NCI-H446 (cell line): ENCODE data around the gene NXPH1.

Experiments used
- DNase-seq, 2 experiments: peaks; one replicate each; lab custom pipeline; 2025; lab: John Stamatoyannopoulos, UW

NXPH1 gene

DNA sequence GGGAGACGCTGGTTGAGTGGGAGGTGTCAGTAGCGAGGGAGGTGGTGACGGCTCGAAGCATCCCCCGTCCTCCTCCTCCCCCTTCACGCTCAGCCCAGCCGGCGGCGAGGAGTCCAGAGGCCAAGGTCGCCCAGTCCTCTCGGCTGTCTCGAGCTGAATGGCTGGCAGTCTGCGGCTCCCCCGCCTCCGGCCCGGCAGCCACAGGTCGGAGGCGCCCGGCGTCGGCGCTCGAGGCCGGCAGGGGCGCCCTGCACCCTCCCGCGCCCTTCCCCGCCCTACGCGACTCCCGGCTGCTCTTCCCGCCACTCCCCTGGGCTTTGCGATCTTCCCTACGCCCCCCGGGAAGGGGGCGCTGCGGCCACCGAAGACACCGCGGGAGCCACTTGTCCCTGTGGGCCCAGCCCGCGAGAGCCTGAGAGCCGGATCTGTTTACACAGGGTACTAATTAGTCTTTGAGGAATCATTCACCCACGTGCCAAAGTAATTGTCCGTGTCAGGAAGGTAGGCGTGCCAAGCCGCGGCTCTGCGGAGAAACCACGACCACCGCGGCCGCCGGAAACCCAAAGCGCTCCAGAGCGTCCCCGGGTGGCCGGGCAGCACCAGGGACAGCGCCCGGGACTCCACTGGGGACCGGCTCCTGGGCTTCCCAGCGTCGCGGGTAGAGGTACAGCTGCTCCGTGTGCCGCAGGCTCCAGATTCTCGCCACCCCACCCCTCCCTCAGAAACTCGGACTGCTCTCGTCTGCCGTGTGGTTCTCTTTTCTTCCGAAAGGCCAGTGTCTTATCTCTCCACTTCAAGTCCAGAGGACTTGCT is at the start of gene NXPH1:
TSS of gene NXPH1 (plus strand) at position 133 of the 813 bp plus-strand sequence.
- DNase-seq = peak; percentile 52 to 66

DNA sequence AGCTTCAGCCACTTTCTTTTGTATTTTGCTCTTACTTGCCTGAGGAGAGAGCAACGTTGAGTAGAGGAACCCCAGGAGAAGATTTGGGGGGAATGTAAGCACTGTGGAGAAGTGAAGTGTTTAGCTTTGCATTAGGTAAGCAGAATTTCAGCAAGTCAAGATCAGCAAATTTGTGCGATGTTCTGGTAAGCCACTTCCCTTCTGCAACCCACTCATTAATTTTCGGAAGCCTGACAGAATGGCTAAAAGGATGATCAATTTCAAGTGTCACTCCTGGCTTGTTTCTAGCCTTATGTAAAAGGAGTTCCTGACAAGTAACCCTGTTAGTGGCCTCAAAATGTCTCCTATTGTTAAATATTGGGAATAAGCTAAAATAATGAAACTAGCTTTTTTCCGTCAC is 48.5 kb upstream of the NXPH1 start:
- DNase-seq = no peak

DNA sequence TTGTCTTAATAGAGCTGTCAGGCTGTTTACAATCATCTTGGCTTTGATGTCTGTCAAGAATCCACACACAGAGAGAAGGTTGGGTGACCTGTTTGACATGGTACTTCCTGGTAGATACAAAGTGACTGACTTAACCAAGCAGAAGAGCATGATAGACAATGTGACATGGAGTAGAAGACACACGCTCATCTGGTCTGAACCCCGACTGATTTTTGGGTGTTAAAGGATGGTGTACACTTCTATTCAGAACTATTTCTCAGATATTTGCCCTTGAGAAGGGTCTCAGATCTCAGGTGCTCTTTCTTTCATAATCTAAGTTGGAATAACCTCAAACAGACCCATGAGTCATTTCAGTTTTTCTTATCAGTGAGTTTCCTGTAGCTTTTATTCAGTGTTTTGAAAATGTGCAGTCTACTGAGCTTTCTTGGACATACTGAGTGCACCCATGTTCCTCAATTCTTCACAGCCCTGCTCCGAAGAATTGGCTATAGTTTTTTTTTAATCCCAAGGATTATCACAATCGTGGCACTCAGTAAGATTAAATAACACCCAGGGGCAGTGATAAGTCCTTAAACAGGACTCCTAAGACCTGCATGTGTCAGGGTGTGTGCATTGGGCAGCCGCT is 46.4 kb upstream of the NXPH1 start:
- no peak for DNase-seq

DNA sequence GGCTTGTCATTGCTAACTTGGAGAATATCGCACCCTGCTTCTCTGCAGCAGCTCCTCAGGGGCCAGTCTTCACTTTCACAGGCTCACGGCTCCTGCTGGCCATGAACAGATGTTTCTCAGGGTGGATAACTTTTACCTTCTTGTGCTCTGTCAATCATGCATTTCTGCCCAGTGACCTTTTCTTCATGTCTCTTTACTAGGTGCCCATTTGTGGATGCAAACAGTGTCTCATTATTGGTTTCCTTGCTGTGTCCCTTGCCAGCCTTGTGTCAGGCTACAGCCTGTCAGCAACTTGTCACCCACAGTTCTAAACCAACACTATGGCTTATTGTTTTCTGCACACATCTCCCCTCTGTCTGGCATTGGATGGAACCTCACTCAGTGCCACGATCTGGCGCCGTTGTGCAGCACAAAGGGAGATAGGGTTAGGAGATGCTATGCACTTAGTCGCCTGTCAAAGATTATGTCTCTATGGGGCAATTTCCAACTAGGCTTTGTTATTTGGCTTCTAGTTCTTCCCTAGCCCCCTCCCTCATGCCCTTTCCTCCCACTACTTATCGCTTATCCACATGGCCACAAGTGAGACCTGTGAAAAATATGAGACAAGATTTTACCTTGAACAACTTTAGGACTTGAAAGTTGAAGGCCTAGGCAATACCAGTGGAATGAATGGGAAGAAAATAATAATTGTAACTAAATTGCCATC is 45.7 kb upstream of the NXPH1 start:
- DNase-seq = no peak

DNA sequence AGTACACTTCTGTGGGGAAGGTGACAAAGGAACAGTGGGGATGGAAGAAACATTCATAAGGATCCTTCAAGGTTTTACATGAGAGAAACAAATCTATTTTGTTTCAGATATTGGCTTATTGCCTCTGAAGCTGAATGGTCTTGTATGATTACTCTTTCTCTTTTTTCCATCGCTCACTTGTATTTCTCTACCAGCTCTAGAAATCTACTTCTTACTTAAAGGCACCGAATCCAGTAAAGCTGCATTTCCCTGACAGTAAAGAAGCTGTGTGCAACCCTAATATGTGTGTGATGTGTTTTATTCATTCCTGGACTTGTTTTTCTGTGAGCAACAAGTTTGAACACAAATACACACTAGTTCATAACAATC is 45.2 kb upstream of the NXPH1 start:
- DNase-seq = no peak

DNA sequence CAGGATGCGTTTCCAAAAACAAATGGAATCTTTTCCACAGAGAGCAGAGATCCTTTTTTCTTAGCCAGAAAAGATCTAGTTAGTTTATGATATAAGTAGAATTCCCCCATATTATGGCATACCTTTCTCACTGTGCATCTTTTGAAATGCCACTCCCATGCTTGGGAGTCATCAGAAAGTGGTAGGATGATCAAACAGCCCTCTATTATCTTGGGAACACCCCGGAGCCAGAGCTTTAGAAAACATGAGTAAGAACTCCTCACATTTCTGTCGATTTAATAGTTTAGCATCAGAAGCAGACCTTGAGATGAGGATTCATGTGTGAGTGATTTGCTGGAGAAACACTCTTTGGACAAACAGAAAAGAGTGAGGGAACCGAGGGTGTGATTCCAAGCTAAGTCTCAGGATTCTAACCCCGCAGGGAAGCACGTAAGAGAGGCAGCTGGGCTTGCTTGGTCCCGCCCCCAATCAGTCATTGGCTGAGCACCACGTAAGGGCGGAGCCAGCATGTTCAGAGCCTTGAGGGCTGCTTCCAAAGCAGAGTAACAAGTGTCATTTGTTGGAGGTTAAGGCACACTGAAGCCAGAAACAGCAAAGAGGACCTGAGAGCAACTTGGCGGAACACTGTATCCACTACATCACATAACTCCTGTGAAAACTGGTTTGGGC is 43.7 kb upstream of the NXPH1 start:
- DNase-seq = no peak

DNA sequence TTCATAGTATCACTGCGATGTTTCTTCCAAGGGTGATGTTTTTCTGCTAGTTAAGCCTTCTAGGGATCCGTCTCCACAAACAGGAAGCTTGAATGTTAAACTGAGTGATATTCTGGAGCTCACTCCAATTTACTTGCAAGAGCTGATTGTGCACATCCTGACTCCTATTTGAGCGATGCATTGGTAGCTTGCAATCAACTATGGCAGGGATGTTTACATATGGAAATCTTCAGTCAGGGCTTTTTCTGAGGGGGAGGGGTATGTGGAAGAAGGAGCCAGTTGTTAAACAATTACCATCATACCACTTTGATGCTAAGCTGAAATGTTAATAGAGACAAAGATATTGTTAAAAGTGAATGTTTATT is 43.2 kb upstream of the NXPH1 start:
- DNase-seq = no peak

DNA sequence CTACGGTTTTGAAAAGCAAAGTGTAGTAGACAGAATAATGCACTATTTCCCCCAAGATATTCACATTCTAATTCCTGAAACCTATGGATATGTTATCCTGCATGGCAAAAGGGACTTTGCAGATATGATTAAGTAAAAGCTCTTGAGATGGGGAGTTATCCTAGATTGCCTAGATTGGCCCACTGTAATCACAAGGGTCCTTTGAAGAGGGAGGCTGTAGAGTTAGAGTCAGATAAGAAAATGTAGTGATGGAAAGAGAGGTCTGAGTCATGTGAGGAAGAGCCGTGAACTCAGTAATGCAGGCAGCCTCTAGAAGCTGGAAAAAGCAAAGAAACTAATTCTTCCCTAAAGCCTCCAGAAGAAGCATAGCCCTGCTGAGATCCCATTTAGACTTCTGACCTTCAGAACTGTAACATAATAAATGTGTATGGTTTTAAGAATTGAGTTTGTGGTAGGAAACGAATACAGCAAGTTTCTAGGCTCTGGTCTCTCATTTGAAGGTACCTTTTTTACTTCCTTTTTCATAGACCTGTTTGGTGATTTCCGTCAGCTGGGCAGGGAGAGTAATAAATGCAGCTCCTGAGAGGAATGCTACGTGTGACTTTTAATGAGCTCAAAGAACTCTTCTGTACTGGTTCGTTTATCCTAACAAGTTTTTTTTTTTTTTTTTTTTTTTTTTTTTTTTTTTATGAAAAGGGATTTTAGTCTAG is 41.9 kb upstream of the NXPH1 start:
- no peak for DNase-seq

DNA sequence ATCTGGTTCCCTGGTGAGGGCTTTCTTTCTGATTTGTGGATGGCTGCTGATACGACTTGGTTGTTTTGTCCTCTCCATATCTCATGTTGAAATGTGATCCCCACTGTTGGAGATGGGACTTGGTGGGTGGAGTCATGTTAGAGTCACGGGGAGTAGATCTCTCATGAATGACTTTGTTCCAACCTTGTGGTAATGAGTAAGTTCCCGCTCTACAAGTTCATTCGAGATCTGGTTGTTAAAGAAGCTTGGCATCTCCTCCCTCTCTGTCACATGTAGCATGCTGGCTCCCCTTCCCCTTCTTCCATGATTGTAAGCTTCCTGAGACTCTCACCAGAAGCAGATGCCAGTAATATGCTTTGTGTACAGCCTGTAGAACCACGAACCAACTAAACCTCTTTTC is 37.1 kb upstream of the NXPH1 start:
- DNase-seq = no peak

DNA sequence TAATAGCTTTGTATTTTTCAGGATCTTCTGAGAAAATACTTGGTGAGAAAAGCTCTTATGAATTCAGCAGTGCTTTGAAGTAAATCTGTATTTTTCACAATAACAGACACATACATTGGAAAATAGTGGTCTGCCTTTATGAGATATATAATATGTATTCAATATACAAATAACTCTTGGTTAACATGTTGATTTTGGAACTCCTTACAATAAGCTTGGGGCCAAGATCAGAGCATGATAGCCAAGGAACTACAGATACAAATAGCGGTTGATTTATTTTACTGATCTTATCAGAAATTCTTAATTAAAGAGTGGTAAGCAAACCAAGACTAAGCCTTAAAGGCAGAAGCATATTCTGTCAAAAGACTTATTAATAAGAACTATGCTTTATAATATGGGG is 24.5 kb upstream of the NXPH1 start:
- DNase-seq = no peak

DNA sequence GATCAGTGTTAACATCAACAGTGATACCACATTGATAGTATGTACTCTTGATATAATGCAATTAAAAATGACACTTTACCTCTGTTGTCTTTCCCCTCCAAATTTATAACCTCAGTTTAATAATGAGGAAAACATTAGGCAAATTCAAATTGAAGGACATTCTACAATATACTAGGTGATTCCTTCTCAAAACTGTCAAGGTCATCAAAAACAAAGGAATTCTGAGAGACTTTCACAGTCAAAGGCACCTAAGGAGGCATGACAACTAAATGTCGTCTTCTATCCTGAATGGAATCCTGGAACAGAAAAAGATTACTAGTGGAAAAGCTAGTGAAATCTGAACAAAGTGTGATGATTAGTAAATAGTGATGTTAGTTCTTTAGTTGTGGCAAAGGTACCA is 22.3 kb upstream of the NXPH1 start:
- DNase-seq = no peak

DNA sequence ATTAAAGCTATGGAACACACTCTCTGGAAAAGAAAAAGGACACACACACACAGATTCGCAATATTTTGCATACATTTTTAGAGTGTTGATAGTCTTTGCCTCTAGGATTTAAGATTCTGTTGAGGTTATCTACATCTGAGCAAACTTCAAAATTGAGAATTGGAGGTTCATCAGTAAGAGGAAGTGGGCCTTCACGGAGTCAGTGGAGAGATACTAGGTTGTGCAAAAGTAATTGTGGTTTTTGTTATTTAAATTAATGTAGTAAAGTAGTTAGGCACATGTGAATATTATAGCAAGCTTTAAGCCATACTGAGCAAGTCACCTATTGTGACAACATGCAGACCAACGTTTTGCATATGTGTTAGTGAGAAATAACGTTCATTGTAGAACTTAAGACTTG is 19.8 kb upstream of the NXPH1 start:
- DNase-seq = no peak

DNA sequence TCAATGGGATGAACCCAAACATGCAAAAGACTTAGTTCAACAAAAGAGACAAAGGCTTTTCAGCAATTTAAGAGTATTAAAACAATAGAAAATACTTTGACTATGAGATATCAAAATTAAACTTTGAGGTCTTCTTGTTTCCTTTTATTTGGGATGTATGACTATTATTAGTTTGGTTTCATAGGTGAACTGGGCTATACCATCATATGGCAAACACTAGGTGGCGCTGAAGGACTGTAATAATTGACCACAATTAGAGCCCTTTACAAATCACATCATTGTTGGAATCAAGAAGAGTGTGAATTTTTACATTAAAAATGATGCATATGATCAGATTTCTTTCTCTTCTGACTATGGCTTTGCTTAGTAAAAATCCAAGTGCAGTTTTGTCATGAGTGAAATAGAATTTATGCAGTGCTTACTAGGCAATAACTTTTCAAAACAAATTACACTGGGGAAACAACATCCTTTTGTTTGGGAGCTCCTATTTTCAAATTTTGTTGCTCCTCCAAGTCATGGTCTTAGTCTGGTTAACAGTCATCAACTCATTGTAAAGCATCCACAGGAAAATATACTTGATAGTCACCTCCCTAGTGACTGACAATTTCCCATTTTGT is 14.7 kb upstream of the NXPH1 start:
- DNase-seq = peak; percentile 86 to 88

DNA sequence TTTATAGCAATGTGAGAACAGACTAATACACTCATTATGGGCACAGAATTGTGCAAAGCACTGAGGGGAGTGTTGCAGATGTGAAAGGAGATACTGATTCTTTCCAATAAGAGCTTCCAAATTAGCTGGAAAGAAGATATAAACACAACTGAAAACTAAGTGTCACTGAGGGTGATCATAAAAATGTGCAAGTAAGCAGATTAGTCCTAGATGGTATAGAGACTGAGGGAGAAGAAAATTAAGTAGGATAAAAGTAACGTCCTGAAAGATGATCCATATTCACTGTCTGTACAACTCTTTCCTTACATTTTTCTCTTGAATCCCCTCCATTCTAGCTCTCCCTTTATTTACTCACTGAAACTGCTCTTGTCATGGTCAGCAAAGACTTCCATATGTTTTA is 11.2 kb upstream of the NXPH1 start:
- DNase-seq = no peak

DNA sequence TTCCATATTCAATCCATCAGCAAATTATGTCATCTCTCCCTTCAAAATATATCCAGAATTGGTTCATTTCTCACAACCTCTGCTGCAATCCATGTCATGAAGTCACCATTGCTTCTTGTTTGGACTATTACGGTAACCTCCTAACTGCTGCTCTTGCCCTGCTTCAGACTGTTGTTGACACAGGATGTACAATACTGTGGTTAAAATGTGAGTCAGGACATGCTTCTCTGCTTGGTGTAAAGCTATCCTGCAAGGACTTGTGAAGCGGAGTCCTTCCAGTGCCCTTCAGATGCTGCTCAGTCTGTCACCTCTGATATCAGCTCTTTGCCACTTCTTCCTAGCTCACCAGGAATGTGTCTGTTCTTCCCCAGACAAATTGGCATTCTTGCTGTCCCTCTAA is 10.4 kb upstream of the NXPH1 start:
- DNase-seq = no peak

DNA sequence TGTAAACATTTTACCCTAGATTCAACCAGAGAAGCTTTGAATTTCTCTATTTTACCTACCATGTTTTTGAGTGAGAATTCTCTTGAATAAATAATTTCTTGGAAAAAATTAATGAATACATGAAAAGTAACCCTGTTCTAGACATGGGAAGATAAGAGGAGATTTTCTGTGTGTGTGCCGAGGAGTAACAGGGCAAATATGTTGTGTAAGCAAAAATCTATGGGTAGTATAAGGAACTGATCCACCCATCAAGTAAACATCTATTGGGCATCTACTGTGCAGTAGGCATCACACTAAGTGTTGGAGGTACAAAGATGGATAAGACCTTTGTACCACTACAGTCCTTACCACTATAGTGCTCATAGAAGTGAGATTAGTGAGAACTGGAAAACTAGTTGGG is 8.2 kb upstream of the NXPH1 start:
- no peak for DNase-seq

DNA sequence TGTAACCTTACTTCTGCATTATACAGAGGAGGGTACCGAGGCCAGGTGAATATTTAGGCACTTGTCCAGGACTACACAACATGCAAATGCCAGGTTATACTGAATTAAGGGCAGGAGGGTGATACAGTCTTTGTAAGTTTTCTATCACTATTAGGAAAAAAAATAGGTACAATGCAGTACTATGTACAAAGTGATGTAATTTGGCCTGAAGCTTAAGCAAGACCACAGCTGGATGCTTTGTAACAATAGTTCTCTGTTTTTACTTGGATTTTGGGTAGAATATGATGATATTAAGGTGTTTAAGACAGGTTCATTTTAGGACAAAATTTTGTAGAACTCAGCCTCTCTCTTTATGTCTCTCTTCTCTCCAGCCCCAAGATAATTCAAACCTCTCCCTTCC is 2.8 kb upstream of the NXPH1 start:
- no peak for DNase-seq

DNA sequence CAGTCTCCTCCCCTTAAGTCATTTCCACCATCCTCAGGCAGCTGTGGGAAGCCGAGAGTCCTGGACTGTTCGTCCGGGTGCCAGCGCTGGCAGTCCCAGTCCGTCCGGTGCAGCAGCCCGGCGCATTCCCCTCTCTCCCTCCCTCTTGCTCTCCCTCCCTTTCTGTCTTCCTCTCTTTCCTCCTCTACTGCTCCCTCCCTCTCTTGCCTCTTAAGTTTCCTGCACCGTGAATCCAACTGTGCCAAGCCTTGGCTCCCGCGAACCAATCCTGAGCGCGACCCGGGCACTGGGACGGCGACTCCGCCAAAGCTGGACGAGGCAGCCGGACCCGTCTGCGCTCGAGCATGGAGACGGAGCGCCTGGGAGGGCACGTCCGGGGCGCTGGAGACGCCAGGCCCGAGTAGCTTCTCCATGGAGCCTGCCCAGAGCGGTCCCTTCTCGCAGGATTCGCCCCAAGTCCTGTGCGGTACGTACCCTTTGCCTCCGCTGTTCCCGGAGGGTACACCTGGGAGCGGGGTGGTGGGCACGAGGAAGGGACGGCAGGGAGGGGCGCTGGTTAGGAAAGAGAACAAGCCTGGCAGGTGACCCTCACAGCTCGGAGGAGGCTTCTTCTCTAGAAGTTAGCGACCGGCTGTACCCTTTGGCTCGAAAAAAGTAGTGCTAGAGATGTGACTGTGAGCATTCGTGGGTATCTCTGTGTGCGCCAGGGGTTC is 1.0 kb downstream of the NXPH1 start:
- peak; percentile 26 to 41 for DNase-seq

DNA sequence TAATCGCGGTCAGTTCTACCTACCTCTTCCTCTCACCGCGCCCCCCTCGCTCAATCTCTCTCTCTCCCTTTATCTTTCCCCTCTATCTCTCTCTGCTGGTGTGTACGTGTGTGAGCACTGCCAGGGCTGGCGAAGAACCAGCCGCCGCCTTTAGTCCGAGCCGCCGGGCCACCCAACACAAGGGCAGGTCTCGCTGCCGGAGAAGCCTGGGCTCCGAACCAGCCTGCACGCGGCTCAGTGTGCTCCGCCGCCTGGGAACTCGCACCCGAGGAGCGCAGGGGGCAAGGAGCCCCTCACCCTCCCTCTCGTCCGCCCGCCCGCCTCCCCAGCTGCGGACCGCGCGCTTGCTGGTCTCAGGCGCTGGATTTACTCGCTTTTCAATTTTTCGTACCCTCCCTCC is 1.7 kb downstream of the NXPH1 start:
- DNase-seq = no peak

DNA sequence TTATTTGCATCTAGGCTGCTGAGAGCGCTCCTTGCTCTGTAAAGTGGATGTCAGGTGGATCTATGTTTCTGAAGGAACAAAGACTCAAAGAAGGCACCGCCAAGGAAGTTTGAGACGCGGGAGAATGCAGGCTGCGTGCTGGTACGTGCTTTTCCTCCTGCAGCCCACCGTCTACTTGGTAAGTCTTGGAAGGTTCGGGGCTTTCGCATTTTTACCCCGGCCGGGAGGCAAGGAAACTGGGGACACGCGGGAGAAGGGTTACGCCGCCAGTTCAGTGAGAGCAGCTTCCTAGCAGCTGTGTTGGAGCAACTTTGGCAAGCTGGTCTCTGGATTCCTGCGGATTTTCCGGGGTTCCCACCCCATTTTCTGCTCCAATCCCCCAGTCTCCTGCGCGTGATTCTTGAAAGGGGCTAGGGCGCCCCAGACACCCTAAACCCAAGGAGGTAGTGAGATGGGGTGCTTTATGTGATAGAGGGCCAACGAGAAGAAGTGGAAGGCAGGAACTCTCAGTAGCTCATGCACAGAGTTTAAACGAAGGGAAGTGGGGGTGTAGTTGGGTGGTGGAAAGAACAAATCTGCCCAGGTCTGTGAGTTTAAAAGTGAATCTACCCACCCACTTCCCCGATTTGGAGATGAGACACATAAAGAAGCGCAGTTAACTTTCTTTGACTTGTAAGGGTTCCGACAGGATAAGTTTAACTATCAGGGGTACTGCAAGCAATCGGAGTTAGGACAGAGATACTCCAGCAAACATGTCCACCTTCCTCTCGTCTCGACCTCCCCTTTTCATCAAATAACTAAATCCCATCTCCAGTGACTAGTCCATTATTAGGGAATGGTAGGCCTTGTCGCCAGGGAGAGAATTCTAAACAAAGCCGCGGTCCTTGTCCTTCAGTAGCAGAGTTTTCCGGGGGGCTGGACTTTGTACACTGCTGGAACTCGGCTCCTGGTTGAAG is 2.5 kb downstream of the NXPH1 start:
- no peak for DNase-seq
